Measurements from ENCODE around the gene EYA4.

Gene EYA4

DNA sequence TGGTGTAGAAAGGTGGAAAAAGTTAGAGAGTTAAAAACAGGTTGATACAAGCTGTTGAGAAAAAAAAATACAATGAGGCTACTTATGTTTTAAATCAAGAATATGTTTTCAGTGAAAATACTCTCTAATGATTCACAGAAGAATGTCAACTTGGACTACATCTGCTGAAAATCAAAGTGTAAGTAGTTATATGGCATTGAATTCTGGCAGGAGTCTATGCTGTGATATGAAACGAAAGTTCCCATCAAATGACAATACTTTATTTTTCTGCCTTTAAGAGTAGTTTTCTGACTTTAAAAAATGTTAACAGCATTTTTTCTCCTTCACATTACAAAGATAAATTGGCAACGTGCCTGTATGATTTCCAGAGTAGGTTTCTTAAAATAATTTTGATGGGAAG is 158.3 kb downstream of the EYA4 start:
- no peak for DNase-seq (ENCODE audit: low read depth in 3 of 3)

DNA sequence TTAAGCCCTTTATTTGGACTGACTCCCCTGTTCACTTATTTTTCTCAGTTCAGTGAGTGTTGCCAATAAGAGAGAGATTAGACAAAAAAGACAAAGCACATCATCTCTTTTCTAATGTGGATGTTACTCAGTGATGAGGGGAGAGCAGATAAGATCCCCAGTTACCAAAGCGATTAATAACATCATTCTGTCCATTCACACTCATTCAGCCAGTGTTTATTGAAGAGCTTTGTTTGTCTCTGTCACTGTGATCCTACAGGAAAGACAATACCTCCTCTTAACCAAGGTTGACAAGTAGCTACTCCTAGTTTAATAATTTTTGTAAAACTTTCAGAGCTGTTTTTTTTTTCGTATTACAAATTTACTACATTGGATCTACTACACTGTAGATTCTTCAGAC is 163.0 kb downstream of the EYA4 start:
- DNase-seq (ENCODE audit: low read depth in 3 of 3): no peak

DNA sequence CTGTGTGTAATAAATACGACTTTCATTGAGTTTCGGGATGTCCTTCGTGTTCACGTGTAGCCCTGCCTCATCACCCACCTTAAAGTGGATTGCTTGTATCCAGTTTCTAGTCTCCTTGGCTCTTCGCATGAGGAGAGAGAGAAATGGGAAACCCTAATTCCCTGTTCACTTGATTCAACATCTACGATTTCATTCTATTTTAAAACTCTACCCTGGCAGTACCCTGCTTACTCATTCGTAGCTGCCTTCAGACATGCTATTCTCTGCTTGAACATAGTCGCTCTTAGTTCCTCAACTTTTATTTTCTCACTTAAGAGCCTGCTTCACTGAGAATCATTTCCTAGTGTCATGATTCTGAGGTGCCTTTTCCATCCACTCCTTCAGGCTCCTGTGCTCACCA is 163.6 kb downstream of the EYA4 start:
- DNase-seq (ENCODE audit: low read depth in 3 of 3): no peak

DNA sequence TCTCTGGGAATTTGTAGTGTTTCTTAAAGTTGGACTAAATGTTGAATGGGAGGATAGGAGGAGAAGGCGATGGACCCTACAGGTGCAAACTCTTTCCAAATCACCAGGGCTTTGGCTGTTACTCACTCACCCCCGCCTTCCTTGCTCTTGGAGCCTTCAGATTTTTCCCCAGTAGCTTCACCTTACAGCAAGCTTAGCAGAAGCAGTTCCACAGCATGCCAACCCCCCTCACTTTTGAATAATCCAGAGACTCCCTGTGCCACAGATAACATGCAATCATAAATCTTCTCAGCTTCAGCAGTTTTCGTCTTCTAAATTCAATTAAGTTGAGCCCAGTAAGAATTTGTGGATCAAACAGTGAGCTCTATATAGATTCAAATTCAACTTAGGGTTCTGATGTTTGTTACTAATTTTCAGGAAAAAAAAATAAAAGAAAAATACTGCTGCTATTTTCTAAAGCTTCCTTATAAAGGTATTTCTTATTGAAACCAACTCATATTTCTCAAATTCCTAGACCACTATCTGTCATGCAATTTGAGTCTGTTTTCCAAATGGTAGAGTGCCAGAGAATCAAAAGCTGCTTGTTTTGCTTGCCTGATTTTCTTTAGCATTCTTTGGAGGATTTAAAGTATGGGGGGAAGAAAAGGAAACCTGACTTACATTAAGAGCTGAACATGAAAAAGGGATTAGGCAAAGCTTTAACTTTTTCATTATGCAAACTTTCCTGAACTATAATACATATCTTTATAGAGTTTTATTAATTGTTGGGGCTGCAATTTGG is 166.4 kb downstream of the EYA4 start:
- no peak for DNase-seq (ENCODE audit: low read depth in 3 of 3)

DNA sequence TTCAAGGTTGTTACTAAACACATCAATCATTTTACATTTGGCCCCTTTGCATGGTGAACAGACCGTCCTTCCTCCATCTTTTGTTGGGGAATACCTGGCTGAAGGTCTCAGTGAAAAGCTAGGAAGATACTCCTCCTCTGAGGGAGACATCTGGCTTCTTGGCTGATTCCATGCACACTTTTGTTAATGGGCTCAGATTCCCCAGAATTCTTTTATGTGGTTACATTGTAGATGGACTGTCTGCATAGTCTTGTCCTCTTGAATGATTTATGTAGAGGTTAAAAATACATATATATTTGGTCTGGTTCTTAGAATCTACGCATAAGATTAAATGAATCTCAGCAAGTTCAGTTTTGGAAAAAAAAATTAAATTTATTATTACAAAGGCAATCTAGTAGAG is 167.0 kb downstream of the EYA4 start:
- DNase-seq (ENCODE audit: low read depth in 3 of 3): no peak

GRCh38 chr6:133408543-133408942 is 167.4 kb downstream of the EYA4 start:
- no peak for DNase-seq (ENCODE audit: low read depth in 3 of 3)

- DNase-seq (ENCODE audit: low read depth in 3 of 3): no peak
These were observed 169.7 kb downstream of the EYA4 start for GRCh38 chr6:133410638-133411435.

GRCh38 chr6:133411757-133412156 is 170.6 kb downstream of the EYA4 start:
- DNase-seq (ENCODE audit: low read depth in 3 of 3): no peak

GRCh38 chr6:133415262-133415661 is 174.1 kb downstream of the EYA4 start:
- no peak for DNase-seq (ENCODE audit: low read depth in 3 of 3)

DNA sequence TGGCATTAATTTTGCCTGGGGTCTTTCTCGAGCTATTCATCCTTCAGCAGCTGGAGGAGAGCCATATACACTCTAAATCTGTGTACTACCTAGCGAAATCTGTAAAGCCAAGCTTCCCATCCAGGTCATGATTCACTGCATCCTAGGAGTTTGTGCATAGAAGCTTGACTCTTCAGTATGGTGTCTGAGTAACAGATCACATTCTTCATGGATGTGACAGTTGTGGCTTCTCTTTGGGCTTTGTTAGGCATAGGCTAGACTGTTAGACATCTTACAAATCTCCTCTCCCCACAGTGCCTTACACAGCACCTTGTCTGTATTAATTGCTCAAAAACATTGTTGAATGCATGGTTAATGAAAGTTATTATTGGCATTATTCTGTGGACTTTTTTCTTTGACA is 177.0 kb downstream of the EYA4 start:
- DNase-seq (ENCODE audit: low read depth in 3 of 3): no peak

DNA sequence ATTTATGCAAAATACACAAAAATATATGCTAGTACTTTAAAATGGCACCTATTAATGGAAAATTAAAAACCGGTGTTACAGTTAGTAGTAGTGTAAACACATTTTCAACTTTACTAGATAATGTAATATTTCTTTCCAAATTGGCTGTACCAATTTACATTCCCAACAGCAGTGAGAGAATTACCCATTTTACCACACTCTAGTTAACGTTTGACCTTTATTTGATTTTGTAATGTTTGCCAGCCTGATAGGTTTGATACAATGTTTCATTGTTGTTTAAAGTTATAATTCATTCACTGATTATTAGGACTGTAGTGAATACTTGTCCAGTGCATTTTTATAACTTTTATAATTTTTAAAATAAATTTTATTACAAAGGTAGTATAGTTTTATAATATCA is 182.1 kb downstream of the EYA4 start:
- DNase-seq (ENCODE audit: low read depth in 3 of 3): no peak

DNA sequence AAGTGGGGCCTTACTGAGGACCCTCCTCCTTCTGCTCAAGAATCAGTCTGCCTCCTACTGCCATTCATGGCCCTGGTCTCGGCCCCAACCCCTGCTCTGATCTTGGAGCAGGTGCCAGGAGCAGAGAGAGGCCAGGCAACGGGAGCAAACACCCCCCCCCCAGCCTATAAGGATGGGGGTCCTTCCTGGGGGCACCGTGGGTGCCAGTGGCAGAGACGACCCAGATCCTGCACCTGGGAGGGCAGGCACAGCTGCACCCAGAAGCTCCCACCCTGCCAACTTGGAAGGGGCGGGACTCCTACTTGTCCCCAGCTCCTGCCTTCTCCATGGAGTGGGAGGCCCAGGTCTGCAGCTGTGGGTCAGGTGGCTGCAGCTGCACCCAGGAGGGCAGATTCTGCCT is 183.2 kb downstream of the EYA4 start:
- no peak for DNase-seq (ENCODE audit: low read depth in 3 of 3)

GRCh38 chr6:133426038-133426437 is 184.9 kb downstream of the EYA4 start:
- DNase-seq (ENCODE audit: low read depth in 3 of 3): no peak

- DNase-seq (ENCODE audit: low read depth in 3 of 3): no peak
These were observed 187.1 kb downstream of the EYA4 start for GRCh38 chr6:133428295-133428694.

GRCh38 chr6:133430530-133430929 is 189.4 kb downstream of the EYA4 start:
- no peak for DNase-seq (ENCODE audit: low read depth in 3 of 3)

DNA sequence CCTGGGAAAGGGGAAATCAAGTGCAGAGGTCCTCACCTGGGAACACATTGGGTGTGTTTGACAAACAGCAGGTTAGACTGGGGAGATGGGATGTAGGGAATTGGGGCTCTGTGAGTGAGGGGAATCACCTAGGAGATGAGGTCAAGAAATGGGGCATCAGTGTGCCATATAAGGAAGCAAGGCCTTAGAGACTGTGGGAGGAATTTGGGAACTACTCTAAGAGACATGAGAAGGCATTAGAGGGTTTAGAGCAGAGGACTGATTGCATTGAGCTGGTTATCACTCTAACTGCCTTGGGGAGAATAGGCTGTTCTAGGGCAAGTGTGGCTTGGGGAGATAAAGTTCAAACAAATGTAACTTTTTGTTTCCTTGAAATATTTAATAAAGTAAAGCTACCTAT is 189.9 kb downstream of the EYA4 start:
- DNase-seq (ENCODE audit: low read depth in 3 of 3): no peak

- no peak for DNase-seq (ENCODE audit: low read depth in 3 of 3)
These were observed 191.1 kb downstream of the EYA4 start for GRCh38 chr6:133432021-133432989.

GRCh38 chr6:133435065-133435728 is 194.0 kb downstream of the EYA4 start:
- DNase-seq (ENCODE audit: low read depth in 3 of 3): no peak

DNA sequence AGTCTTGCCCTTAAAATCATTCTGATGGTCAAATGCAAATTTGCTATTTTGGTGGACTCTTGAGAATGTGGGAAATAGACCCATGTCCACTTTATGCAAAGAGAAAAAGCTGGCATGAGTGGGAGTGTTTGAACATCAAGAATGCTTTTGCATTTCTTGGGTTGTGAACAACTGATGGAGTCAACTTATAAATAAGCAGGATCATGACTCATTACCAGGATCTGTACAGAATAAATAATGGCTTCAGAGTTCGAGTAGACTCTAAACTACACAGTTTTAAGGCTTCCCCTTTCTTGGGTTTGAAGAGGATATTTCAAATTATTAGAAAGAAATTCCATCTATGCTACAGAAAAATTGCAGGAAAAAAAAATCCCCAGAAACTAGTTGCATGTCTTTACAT is 195.5 kb downstream of the EYA4 start:
- no peak for DNase-seq (ENCODE audit: low read depth in 3 of 3)

GRCh38 chr6:133441491-133441890 is 200.3 kb downstream of the EYA4 start:
- no peak for DNase-seq (ENCODE audit: low read depth in 3 of 3)

- no peak for DNase-seq (ENCODE audit: low read depth in 3 of 3)
These were observed 205.6 kb downstream of the EYA4 start for GRCh38 chr6:133446789-133447188.

DNA sequence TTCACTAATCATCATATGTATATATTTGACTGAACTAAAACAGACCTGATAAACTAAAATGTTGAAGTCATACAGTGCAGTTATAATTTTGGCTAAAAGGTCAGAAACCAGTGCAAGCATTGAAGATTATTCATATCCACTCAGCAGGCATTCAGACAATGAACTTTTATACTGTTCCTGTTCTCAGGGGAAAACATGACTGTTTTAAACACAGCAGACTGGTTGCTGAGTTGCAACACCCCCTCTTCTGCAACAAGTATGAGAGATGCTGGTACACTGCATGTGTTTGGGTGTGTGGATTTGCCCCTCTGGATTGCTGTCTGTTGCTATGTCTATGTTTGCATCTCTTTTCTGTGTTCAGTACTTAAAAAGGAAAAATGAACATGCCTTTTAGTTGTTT is 206.8 kb downstream of the EYA4 start:
- no peak for DNase-seq (ENCODE audit: low read depth in 3 of 3)

Measured in stimulated activated CD4-positive, alpha-beta T cell treated with anti-CD3 and anti-CD28 coated beads, TNF-alpha, amount 100 ng/mL, for 48 hours (primary cell).